Upper lobe of left lung (tissue), 4 donors: ENCODE results near the gene ATF7.

Experiments used
- CTCF ChIP-seq, 6 experiments: fragments of 450-650 bp in 4 of 6; fragments of 200-600 bp in 2 of 6; sonication (generic) in 2 of 6; IDR thresholded peaks; one replicate each; pipeline ENCODE4 v1.5.1; 2016 to 2019; ENCODE audit warnings: antibody characterized with exemption in 6 of 6
- POLR2AphosphoS5 ChIP-seq, 2 donors: sonication (generic); formaldehyde crosslinking; IDR thresholded peaks; one replicate each; pipeline ENCODE4 v1.5.1; 2017; ENCODE audit warnings: antibody characterized with exemption in 2 of 2

GRCh38 chr12:53624458-53624857, 1.7 kb downstream of the ATF7 start:
- TF ChIP-seq CTCF (IDR thresholded peaks at IDR 0.05) (no peak), POLR2AphosphoS5 (IDR thresholded peaks at IDR 0.05) (no peak)
